HepG2 (cell line): ENCODE measurements around the gene MTIF2. TPM values are rescaled to one million over a fixed set of nuclear protein-coding genes. Genes with fewer than 3 reads are reported as not detected.
A peak's percentile ranks its signal among the peaks of the same experiment; 100 is the strongest.

ENCODE experiments used
- ATAC-seq: fragments of 200-7000 bp; cut with Tn5 transposase; 3 replicates; pipeline ENCODE4 v1.9.1; 2020; ENCODE audit warnings: mild to moderate bottlenecking, moderate library complexity
- Bru-seq: library from RNA; stranded (reverse); fragments of 400-500 nt; gene quantifications from one replicate; lab custom pipeline; 2021; lab: Mats Ljungman, UMichigan
- BruChase-seq, 2 experiments: library from RNA; stranded (reverse); fragments of 400-500 nt; gene quantifications; one replicate each; lab custom pipeline; 2021; lab: Mats Ljungman, UMichigan
- BruUV-seq: library from RNA; stranded (reverse); fragments of 400-500 nt; replicated peaks from 2 replicates; lab custom pipeline; 2021; lab: Mats Ljungman, UMichigan
- CTCF ChIA-PET: fragments of 300-600 bp; formaldehyde crosslinking; extraction: SDS; loops from one replicate; lab custom pipeline; 2021; ENCODE audit warnings: low total read pairs, inconsistent platforms, low intra/inter-chr PET ratio; lab: Yijun Ruan, JAX
- POLR2A ChIA-PET: fragments of 350-600 bp; sonication (Branson Sonifier 250); formaldehyde crosslinking; loops from one replicate; lab custom pipeline; 2020; ENCODE audit warnings: antibody characterized with exemption, inconsistent platforms; lab: Yijun Ruan, JAX
- DNase-seq: peaks from one replicate; pipeline ENCODE4 v3.0.0-alpha.2; 2015; ENCODE audit warnings: low spot score
- FAIRE-seq: peaks from 3 replicates; lab custom pipeline; 2011; peaks lifted over from hg19 to GRCh38; lab: Jason Lieb, UNC
- H2AFZ ChIP-seq: one replicate; pipeline ENCODE4 v1.6.1; 2011; ENCODE audit warnings: low read length, inconsistent platforms
- H3K27ac ChIP-seq: fragments of 300-600 bp; 3 replicates; pipeline ENCODE4 v1.8.0; 2011; ENCODE audit warnings: mixed run types, mild to moderate bottlenecking, mixed read lengths, low read length, inconsistent platforms; ENCODE audit not compliant: insufficient read depth; ENCODE audit errors: extremely low read length
- H3K27me3 ChIP-seq, 2 experiments: fragments of 200-600 bp in 1 of 2; 2 replicates in 1 of 2; 3 replicates in 1 of 2; pipeline versions ENCODE4 v1.6.0 to v1.8.0; 2011; ENCODE audit warnings: low read length in 2 of 2, mild to moderate bottlenecking in 2 of 2, moderate library complexity in 2 of 2, inconsistent platforms in 1 of 2; ENCODE audit not compliant: insufficient read depth in 2 of 2, control insufficient read depth in 1 of 2
- H3K36me3 ChIP-seq, 2 experiments: fragments of 200-600 bp in 1 of 2; replicated peaks in 1 of 2; 2 replicates in 1 of 2; 3 replicates in 1 of 2; pipeline versions ENCODE4 v1.5.1 to v1.8.0; 2011; ENCODE audit warnings: low read length in 2 of 2, inconsistent platforms in 1 of 2; ENCODE audit not compliant: insufficient read depth in 2 of 2, control insufficient read depth in 1 of 2
- H3K4me1 ChIP-seq: 2 replicates; pipeline ENCODE4 v1.5.1; 2012; ENCODE audit warnings: low read length, inconsistent platforms; ENCODE audit not compliant: insufficient read depth
- H3K4me2 ChIP-seq: 2 replicates; pipeline ENCODE4 v1.6.0; 2011; ENCODE audit warnings: low read depth, low read length, inconsistent platforms
- H3K4me3 ChIP-seq, 3 experiments: fragments of 200-600 bp in 1 of 3; sonication (generic), shearing (Covaris generic) in 1 of 3; replicated peaks in 1 of 3; 2 replicates each; pipeline ENCODE4 v1.5.1; 2011 to 2016; ENCODE audit warnings: low read length in 3 of 3, inconsistent platforms in 2 of 3, low read depth in 2 of 3, mild to moderate bottlenecking in 2 of 3, control low read depth in 1 of 3, mixed read lengths in 1 of 3; ENCODE audit not compliant: insufficient read depth in 1 of 3
- H3K79me2 ChIP-seq: one replicate; pipeline ENCODE4 v1.6.1; 2011; ENCODE audit warnings: low read length, inconsistent platforms; ENCODE audit not compliant: insufficient read depth
- H3K9ac ChIP-seq: 2 replicates; pipeline ENCODE4 v1.6.0; 2011; ENCODE audit warnings: mild to moderate bottlenecking, low read depth, low read length, inconsistent platforms; ENCODE audit not compliant: insufficient read depth
- H3K9me3 ChIP-seq: 2 replicates; pipeline ENCODE4 v1.5.1; 2012; ENCODE audit warnings: mild to moderate bottlenecking, low read length
- H4K20me1 ChIP-seq: 2 replicates; pipeline ENCODE4 v1.6.0; 2011; ENCODE audit warnings: inconsistent platforms, mild to moderate bottlenecking, low read length, moderate library complexity; ENCODE audit not compliant: insufficient read depth
- ARID2 ChIP-seq: sonication (generic); formaldehyde crosslinking; IDR thresholded peaks from 2 replicates; pipeline ENCODE4 v1.8.1; 2022; ENCODE audit warnings: mild to moderate bottlenecking, missing genetic modification reagents, borderline replicate concordance
- MATR3 ChIP-seq: sonication (generic); formaldehyde crosslinking; IDR thresholded peaks from 2 replicates; pipeline ENCODE4 v1.4.0; 2020; ENCODE audit warnings: missing genetic modification reagents
- PHF20 ChIP-seq: sonication (generic); formaldehyde crosslinking; IDR thresholded peaks from 2 replicates; pipeline ENCODE4 v1.5.0; 2020; ENCODE audit warnings: mild to moderate bottlenecking, missing genetic modification reagents
- RBM39 ChIP-seq: fragments of 200-400 bp; formaldehyde crosslinking; IDR thresholded peaks from one replicate; pipeline ENCODE4 v1.6.1; 2018; ENCODE audit warnings: antibody characterized with exemption, mild to moderate bottlenecking, low read depth, low read length; ENCODE audit not compliant: poor library complexity, severe bottlenecking
- SNAPC2 ChIP-seq: sonication (generic); formaldehyde crosslinking; IDR thresholded peaks from 2 replicates; pipeline ENCODE4 v1.8.1; 2022; ENCODE audit warnings: mild to moderate bottlenecking, missing genetic modification reagents
- TAF1 ChIP-seq: sonication (generic); formaldehyde crosslinking; IDR thresholded peaks from 2 replicates; pipeline ENCODE4 v1.4.0; 2020; ENCODE audit warnings: missing genetic modification reagents
- ZNF34 ChIP-seq: sonication (generic); formaldehyde crosslinking; IDR thresholded peaks from 2 replicates; pipeline ENCODE4 v1.4.0; 2020; ENCODE audit warnings: mild to moderate bottlenecking, missing genetic modification reagents, borderline replicate concordance
- ZNF572 ChIP-seq: sonication (generic); formaldehyde crosslinking; IDR thresholded peaks from 2 replicates; pipeline ENCODE4 v1.5.1; 2020; ENCODE audit warnings: mild to moderate bottlenecking, missing genetic modification reagents
- ZNF598 ChIP-seq: sonication (generic); formaldehyde crosslinking; IDR thresholded peaks from 2 replicates; pipeline ENCODE4 v1.5.1; 2020; ENCODE audit warnings: mild to moderate bottlenecking, missing genetic modification reagents, borderline replicate concordance
- ZSCAN21 ChIP-seq: sonication (generic); formaldehyde crosslinking; IDR thresholded peaks from 2 replicates; pipeline ENCODE4 v1.8.0; 2022; ENCODE audit warnings: mild to moderate bottlenecking, missing genetic modification reagents, moderate library complexity, borderline replicate concordance
- WGBS: methylation state at CpG from one replicate; pipeline ENCODE4 v1.1.6; 2017; ENCODE audit warnings: low lambda C conversion rate; 5-methylcytosine and 5-hydroxymethylcytosine counted together
- in situ Hi-C: cut with HindIII; loops from 2 replicates; pipeline ENCODE4 v1.10.0; 2017; ENCODE audit warnings: low pct_unique_long_range_greater_than_20kb; ENCODE audit not compliant: extremely low pct_ligation_motif_present
- intact Hi-C: fragments of 100-400 bp; cut with micrococcal nuclease; formaldehyde crosslinking; loops from one replicate; pipeline ENCODE4 v1.10.0; 2022; ENCODE audit not compliant: unreplicated experiment
- long read RNA-seq, 2 experiments: library from RNA in 1 of 2; library from polyadenylated mRNA in 1 of 2; stranded (forward) in 1 of 2; unstranded in 1 of 2; transcript quantifications; one replicate each; pipeline ENCODE4 v2.0.0, GENCODE V29; 2019 to 2022
- polyA minus RNA-seq, 3 experiments: library from RNA; depleted of rRNA, polyadenylated mRNA; stranded (reverse); fragments of >200 nt; gene quantifications; 2 replicates each; pipeline ENCODE4 v1.2.3, GENCODE V29; 2011; ENCODE audit warnings: low replicate concordance in 1 of 3
- polyA plus RNA-seq, 8 experiments: library from polyadenylated mRNA; depleted of rRNA in 3 of 8; stranded (reverse) in 7 of 8; unstranded in 1 of 8; fragments of >200 nt; fragmentation: Illumina TruSeq in 4 of 8; extraction: Trizol in 4 of 8; gene quantifications; 2 replicates each; pipeline versions ENCODE4 v1.2.1 to v1.2.3, GENCODE V29; 2011 to 2016; ENCODE audit warnings: low read depth in 4 of 8, missing spikeins in 1 of 8, mixed read lengths in 1 of 8; ENCODE audit not compliant: insufficient read depth in 1 of 8
- total RNA-seq, 5 experiments: library from RNA; depleted of rRNA; stranded (reverse); fragments of >200 nt; fragmentation: Illumina TruSeq; extraction: Trizol; gene quantifications; 2 replicates each; pipeline ENCODE4 v1.2.3, GENCODE V29; 2016; ENCODE audit warnings: low read depth in 1 of 5
- TF ChIP-seq, protein P1 (sequence below): sonication (generic); formaldehyde crosslinking; conservative IDR thresholded peaks from 2 replicates; pipeline ENCODE4 v1.4.0; 2020; ENCODE audit warnings: missing genetic modification reagents

Gene MTIF2, protein sequence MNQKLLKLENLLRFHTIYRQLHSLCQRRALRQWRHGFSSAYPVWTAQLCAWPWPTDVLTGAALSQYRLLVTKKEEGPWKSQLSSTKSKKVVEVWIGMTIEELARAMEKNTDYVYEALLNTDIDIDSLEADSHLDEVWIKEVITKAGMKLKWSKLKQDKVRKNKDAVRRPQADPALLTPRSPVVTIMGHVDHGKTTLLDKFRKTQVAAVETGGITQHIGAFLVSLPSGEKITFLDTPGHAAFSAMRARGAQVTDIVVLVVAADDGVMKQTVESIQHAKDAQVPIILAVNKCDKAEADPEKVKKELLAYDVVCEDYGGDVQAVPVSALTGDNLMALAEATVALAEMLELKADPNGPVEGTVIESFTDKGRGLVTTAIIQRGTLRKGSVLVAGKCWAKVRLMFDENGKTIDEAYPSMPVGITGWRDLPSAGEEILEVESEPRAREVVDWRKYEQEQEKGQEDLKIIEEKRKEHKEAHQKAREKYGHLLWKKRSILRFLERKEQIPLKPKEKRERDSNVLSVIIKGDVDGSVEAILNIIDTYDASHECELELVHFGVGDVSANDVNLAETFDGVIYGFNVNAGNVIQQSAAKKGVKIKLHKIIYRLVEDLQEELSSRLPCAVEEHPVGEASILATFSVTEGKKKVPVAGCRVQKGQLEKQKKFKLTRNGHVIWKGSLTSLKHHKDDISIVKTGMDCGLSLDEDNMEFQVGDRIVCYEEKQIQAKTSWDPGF
- total RNA-seq (2016; rRNA removed; fragmentation: Illumina TruSeq; extraction: Trizol) (92.1 and 118 TPM in 2 replicates), polyA plus RNA-seq (2011; rRNA removed) (24.3 and 32.1 TPM in 2 replicates), polyA minus RNA-seq (2011; rRNA and poly(A)+ RNA removed; ENCODE audit: low replicate concordance) (39.6 and 42.1 TPM in 2 replicates), Bru-seq, nascent RNA (percentile 75 among the genes with signal in this experiment), BruChase-seq, experiment 1, labeled RNA remaining after a 6-hour chase (percentile 84 among the genes with signal in this experiment), BruChase-seq, experiment 2, labeled RNA remaining after a 2-hour chase (percentile 79 among the genes with signal in this experiment)
- 21.8 and 23.5 TPM in 2 replicates for total RNA-seq (2016; cell fraction: cytosol; rRNA removed; fragmentation: Illumina TruSeq; extraction: Trizol; ENCODE audit: low read depth)
- total RNA-seq (2016; cell fraction: insoluble cytoplasmic fraction; rRNA removed; fragmentation: Illumina TruSeq; extraction: Trizol): 93.6 and 122 TPM in 2 replicates
- 55.0 and 56.5 TPM in 2 replicates for total RNA-seq (2016; cell fraction: membrane; rRNA removed; fragmentation: Illumina TruSeq; extraction: Trizol)
- 60.4 and 62.8 TPM in 2 replicates for total RNA-seq (2016; cell fraction: nucleus; rRNA removed; fragmentation: Illumina TruSeq; extraction: Trizol)
- polyA plus RNA-seq (2011; cell fraction: cytosol; rRNA removed): 16.5 and 20.9 TPM in 2 replicates
- polyA plus RNA-seq (2011; cell fraction: nucleus; rRNA removed): 32.9 and 33.4 TPM in 2 replicates
- polyA plus RNA-seq (2012): 37.6 and 54.9 TPM in 2 replicates
- 9.6 TPM in 2 replicates for polyA plus RNA-seq (2016; cell fraction: cytosol; fragmentation: Illumina TruSeq; extraction: Trizol; ENCODE audit: low read depth)
- 93.7 and 99.1 TPM in 2 replicates for polyA plus RNA-seq (2016; cell fraction: insoluble cytoplasmic fraction; fragmentation: Illumina TruSeq; extraction: Trizol; ENCODE audit: low read depth)
- polyA plus RNA-seq (2016; cell fraction: membrane; fragmentation: Illumina TruSeq; extraction: Trizol; ENCODE audit: low read depth): 24.8 and 29.0 TPM in 2 replicates
- polyA plus RNA-seq (2016; cell fraction: nucleus; fragmentation: Illumina TruSeq; extraction: Trizol; ENCODE audit: insufficient read depth, low read depth): 77.0 and 78.6 TPM in 2 replicates
- 26.6 and 34.5 TPM in 2 replicates for polyA minus RNA-seq (2011; cell fraction: cytosol; rRNA and poly(A)+ RNA removed)
- 75.2 and 79.7 TPM in 2 replicates for polyA minus RNA-seq (2011; cell fraction: nucleus; rRNA and poly(A)+ RNA removed)
- long read RNA-seq, experiment 1, transcript MTIF2-201 (16 exons, 2,528 nt): major isoform, 9 of 36 reads
- long read RNA-seq, experiment 1, partial matches to known transcripts: 18 of 36 reads
- long read RNA-seq, experiment 1, other reads (novel, unspliced or antisense): 8 of 36 reads
- long read RNA-seq, experiment 2, transcript MTIF2-201 (16 exons, 2,528 nt): major isoform, 30 of 107 reads
- long read RNA-seq, experiment 2, partial matches to known transcripts: 46 of 107 reads
- long read RNA-seq, experiment 2, other reads (novel, unspliced or antisense): 31 of 107 reads

DNA sequence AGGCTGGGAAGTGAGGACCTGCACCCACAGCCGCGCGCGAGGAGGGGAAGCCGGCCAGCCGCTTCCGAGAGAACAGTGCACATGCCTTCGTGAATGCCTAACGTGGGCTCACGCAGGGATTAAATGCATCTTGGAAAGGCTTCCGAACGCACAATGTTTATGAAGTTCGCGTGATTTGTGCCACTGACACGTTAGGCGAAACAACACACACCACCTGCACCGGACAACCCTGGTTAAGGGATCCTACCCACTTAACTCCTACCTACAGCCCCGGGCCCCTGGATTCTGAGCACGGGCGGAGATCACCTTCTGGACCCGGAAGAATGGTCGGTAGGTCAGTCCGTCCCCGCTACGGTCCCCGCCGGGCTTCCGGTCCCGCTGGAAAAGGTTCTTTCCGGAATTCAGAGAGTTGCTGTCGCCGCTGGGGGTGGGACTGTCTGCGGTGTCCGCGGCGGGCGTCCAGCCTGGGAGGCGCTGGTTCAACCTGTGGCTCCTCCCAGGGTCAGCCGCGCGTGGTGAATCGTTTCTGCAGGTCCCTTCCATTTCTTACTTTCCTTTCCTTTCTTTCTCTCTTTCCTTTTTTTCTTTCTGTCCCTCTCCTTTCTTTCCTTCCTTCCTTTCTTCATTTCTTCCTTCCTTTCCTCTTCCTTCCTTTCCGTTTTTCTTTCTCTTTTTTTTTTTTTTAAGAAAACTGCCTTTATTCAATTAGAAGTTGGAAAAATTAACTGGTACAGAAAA, at the start of gene MTIF2:
TSS of gene MTIF2 (minus strand) at position 325 of the 738 bp plus-strand sequence. CDS start 5,373 bp downstream, outside the sequence.
- H2AFZ ChIP-seq: peak within 1 kb of the TSS; percentile 86
- H3K4me1 ChIP-seq: peaks cover 16% of the 10 kb centered on the region
- no peaks in the 10 kb centered on the region; a peak in 1 of 5 replicates for H3K27me3 ChIP-seq
- no TSS peak for BruUV-seq
- H3K27ac ChIP-seq: peak within 1 kb of the TSS; percentile 91
- CTCF ChIA-PET: no interaction called here
- in situ Hi-C loops (loop anchor here (5.0 kb wide), 1 partner anchor 37 kb away; the partner anchor contains the start of genes CLHC1 and RPS27A), intact Hi-C loops (loop anchor here (1.0 to 2.0 kb wide), 3 partner anchors 36 to 219 kb away; partner anchors contain the start of genes CCDC88A, CLHC1, RPS27A and RTN4)
- H3K4me2 ChIP-seq: peak within 1 kb of the TSS; percentile 90
- peaks cover 6% of the 10 kb centered on the region for H3K79me2 ChIP-seq
- peak; percentile 99 for ATAC-seq
- H3K9ac ChIP-seq: peak within 1 kb of the TSS; percentile 95
- peak within 1 kb of the TSS; percentile 73 to 81 (median 73) for H3K4me3 ChIP-seq
- H3K9me3 ChIP-seq: no peaks in the 10 kb centered on the region
- FAIRE-seq: peak; percentile 85
- peaks cover under 1 to 16% of the 10 kb centered on the region in 2 experiments; a peak in 3 of 5 replicates for H3K36me3 ChIP-seq
- POLR2A ChIA-PET: interaction anchor here (0.7 to 1.7 kb wide), 7 partner anchors 12 to 219 kb away, joined by 4 to 11 read pairs (median 5); partner anchors contain the start of genes CLHC1, RPS27A and RTN4
- no peaks in the 10 kb centered on the region for H4K20me1 ChIP-seq
- WGBS: under 1% methylated on average over 33 of the region's 43 CpGs
- DNase-seq: peak; percentile 95
- TF ChIP-seq PHF20 (CRISPR knock-in tag) (peak; percentile 100), RBM39 (peak; percentile 99), ZNF34 (CRISPR knock-in tag) (peak; percentile 96; the same call in 1 of the 2 replicates), ZNF572 (peak; percentile 92; the same call in 1 of the 2 replicates), ZSCAN21 (peak; percentile 94), ZNF598 (CRISPR knock-in tag) (peak; percentile 98), MATR3 (no peak), SNAPC2 (CRISPR knock-in tag) (0 out of 2 replicates have a peak, but pooled peaks have one; percentile 85), TAF1 (CRISPR knock-in tag) (peak; percentile 94), ARID2 (CRISPR knock-in tag) (peak; percentile 71)
- TF ChIP-seq, protein P1, sequence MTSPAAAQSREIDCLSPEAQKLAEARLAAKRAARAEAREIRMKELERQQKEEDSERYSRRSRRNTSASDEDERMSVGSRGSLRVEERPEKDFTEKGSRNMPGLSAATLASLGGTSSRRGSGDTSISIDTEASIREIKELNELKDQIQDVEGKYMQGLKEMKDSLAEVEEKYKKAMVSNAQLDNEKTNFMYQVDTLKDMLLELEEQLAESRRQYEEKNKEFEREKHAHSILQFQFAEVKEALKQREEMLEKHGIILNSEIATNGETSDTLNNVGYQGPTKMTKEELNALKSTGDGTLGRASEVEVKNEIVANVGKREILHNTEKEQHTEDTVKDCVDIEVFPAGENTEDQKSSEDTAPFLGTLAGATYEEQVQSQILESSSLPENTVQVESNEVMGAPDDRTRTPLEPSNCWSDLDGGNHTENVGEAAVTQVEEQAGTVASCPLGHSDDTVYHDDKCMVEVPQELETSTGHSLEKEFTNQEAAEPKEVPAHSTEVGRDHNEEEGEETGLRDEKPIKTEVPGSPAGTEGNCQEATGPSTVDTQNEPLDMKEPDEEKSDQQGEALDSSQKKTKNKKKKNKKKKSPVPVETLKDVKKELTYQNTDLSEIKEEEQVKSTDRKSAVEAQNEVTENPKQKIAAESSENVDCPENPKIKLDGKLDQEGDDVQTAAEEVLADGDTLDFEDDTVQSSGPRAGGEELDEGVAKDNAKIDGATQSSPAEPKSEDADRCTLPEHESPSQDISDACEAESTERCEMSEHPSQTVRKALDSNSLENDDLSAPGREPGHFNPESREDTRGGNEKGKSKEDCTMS (CRISPR knock-in tag): 0 out of 2 replicates have a peak, but pooled peaks have one; percentile 62
